GM18517 (cell line): ENCODE measurements around the gene ETV1.

Source experiments
- ATAC-seq: cut with Tn5 transposase; IDR thresholded peaks from one replicate; pipeline ENCODE4 v1.9.1; 2021; ENCODE audit warnings: mild to moderate bottlenecking, moderate library complexity; ENCODE audit not compliant: unreplicated experiment

The ETV1 gene

DNA sequence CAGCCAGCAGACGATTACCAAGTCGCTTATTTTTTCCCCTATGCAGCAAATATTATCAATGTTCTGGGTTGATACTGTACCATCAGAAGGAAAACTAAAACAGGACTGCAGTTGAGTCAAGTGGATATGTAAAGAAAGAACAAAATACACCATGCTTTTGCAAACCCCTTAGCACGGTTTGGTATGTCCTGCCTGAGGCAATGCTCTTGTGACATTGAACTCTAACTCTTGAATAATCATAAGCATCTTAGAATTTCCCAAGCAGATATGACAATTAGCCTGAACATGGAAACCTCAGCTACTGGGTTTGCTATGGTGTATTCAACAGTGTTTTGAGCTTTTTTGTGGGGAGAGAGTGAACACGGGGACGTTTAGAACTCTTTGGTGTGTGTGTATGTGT lies 107.4 kb downstream of the ETV1 start:
- ATAC-seq = no peak

GRCh38 chr7:13880789-13881188 lies 108.7 kb downstream of the ETV1 start:
- no peak for ATAC-seq

- ATAC-seq = no peak
These were observed 109.3 kb downstream of the ETV1 start for GRCh38 chr7:13879994-13880686.

GRCh38 chr7:13879143-13879542 lies 110.3 kb downstream of the ETV1 start:
- no peak for ATAC-seq

DNA sequence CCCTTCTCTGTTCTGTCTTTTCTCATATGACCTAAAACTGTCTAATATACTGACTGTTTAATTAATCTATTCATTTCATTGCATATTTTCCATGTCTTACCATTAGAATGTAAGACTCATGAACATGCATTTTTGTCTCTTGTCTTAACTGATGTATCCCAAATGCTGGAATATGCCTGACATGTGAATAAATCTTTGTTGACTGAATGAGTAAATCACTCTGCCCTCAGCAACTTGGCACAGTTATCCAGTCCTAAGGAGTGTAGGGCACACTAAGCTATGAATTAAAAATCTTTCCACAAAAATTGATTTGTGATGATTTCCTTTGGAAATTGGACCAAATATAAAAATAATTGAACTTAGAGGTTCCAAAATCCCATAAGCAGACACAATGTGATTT lies 111.3 kb downstream of the ETV1 start:
- ATAC-seq = no peak

DNA sequence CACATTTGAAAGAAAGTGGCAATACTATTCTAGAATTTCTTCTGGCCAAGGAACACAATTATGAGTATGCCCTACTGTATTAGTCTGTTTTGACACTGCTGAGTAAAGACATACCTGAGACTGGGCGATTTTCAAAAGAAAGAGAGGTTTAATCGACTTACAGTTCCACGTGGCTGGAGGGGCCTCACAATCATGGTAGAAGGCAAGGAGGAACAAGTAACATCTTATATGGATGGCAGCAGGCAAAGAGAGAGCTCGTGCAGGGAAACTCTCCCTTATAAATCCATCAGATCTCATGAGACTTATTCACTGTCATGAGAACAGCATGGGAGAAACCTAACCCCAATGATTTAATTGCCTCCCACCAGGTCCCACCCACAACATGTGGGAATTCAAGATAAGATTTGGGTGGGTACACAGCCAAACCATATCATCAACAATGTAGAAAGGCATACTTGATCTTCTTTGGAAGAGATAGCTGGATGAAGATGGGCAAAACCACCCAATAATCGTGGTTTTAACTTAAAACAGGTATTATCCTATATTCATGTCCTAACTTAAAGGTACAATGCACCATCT lies 113.9 kb downstream of the ETV1 start:
- no peak for ATAC-seq

GRCh38 chr7:13874783-13875182 lies 114.7 kb downstream of the ETV1 start:
- ATAC-seq = no peak

- no peak for ATAC-seq
These were observed 116.8 kb downstream of the ETV1 start for GRCh38 chr7:13872709-13873108.

GRCh38 chr7:13871008-13871407 lies 118.5 kb downstream of the ETV1 start:
- ATAC-seq = no peak

DNA sequence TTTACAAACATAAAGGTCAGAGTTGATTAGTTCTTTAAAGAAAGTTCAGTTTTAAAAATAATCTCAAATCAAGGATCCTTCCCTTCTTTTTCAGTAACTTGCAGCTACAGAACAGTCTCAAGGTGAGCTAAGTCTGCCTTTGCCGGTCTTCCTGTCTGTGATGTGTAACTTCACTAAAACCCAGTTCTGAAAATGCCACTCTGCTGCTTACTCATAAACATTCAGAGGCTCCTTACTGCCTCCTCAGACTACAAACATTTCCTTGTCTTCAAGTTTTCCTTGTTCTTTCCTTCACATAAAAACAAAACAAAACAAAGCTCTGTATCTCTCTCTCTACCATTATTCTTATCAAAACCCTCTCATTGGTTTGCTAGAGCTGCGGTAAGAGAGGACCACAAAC lies 128.7 kb downstream of the ETV1 start:
- ATAC-seq = no peak

DNA sequence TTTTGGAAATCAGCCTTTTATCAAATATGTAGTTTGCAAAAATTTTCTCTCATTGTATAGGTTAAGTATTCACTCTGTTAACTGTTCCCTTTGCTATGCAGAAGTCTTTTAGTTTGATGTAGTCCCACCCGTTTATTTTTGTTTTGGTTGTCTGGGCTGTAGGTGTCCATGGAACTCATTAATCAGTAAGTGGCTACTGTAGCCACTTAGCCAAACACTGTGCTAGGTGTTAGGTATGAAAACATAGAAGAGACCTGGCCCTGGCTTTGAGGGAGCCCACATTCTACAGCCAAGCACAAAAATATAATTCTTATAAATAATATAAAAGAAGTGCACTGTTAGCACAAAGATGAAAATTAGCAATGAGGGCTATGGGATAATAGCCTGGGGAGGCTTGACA lies 133.5 kb downstream of the ETV1 start:
- no peak for ATAC-seq

- ATAC-seq = no peak
These were observed 137.0 kb downstream of the ETV1 start for GRCh38 chr7:13852281-13852968.

DNA sequence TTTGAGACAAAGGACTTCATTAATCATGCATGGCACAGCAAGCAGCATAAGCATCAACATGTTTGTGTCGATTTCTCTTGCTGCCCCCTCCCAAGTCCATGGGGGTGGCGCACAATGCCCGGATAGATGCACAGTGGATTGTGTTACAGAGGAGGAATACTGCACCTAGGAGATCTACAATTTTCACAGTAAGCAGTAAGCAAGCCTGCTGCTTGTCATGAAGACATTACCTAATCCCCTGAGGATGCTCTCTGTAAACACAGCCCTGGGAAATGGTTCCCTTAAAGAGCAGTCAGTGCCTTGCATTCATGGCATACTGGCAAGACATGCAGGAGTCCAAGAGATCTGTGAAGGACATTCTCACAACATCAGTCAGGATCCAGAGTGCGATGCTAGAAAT lies 137.7 kb downstream of the ETV1 start:
- ATAC-seq = no peak

DNA sequence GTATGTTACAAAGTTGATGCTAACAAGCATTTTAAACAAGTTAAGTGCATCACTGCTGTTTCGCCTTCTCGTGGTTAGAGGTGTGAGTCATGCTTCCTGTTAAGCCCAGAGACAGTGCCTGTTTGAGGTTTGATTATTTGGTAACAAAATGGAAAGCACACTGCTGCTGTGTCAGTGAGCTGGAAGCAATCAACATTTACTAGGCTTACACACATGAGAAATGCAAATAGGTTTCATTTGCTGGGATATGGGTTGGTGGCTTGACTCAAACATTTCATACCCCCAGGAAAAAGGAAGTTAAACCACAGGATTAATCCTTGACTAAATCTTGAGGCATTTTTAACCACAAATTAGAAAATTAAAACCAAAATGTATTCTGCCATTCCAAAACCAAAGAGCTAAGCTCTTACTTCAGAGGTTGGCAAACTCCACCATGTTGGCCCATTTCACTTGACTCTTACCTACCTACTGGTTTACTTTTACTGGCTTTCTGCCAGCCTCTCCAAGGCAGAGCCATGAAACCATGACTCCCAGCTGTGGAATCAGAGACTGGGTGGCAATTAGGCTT lies 139.2 kb downstream of the ETV1 start:
- peak; percentile 86 for ATAC-seq

- ATAC-seq = no peak
These were observed 140.1 kb downstream of the ETV1 start for GRCh38 chr7:13849163-13849892.

GRCh38 chr7:13848681-13849131 lies 140.8 kb downstream of the ETV1 start:
- ATAC-seq = no peak

- no peak for ATAC-seq
These were observed 143.1 kb downstream of the ETV1 start for GRCh38 chr7:13846386-13846785.

DNA sequence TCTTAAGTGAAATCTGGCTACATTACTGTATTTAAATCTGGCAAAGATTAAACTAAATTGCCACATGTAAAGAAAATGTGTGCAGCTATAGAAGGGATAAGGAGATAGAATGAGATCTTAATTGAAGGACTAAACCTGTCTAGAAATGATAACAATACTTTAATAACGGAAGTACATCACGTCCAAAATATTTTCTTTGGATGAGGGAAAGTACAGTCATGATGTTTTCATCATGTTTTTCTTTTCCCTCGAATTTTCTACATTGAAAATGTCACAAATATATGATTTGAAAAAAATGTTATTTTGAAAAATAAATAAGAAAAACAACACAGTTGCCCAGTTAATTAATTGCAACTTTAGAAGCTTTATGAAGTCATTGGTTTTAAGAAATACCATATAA lies 143.9 kb downstream of the ETV1 start:
- ATAC-seq = no peak

- ATAC-seq = no peak
These were observed 144.5 kb downstream of the ETV1 start for GRCh38 chr7:13844954-13845353.

DNA sequence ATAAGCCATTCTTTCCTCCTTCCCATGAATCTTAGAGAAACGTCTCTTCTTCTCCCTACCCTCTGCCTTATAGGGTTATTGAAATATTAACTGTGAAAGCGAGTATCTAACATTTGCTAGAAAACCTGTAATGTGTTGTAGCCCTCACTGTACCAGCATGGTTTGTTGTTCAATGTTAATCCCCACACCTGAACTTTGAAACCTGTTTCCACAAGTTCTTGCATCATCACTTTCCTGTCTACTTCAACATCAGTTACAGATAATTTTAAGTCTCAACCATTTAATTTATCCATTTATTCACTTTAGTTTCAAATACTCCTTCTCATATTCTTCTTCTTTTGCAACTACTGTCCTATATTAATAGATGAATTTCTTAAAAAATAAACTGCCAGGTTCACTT lies 148.2 kb downstream of the ETV1 start:
- no peak for ATAC-seq
